K562 (cell line): Measurements from ENCODE around the gene CAPZA1. TPM values are rescaled to one million over a fixed set of nuclear protein-coding genes. Genes with fewer than 3 reads are reported as not detected.

ENCODE experiments used
- ATF4 ChIP-seq: fragments of 450-650 bp; formaldehyde crosslinking; IDR thresholded peaks from 2 replicates; pipeline ENCODE4 v1.4.0; 2022; ENCODE audit warnings: mild to moderate bottlenecking, moderate library complexity
- ATF7 ChIP-seq: fragments of 450-650 bp; IDR thresholded peaks from 2 replicates; pipeline ENCODE4 v1.7.1; 2014; ENCODE audit warnings: mild to moderate bottlenecking, moderate library complexity
- BRF1 ChIP-seq: IDR thresholded peaks from 3 replicates; pipeline ENCODE4 v1.6.1; 2011; ENCODE audit warnings: borderline replicate concordance, mild to moderate bottlenecking; ENCODE audit not compliant: insufficient read length; ENCODE audit errors: extremely low read depth
- CCNT2 ChIP-seq: IDR thresholded peaks from 2 replicates; pipeline ENCODE4 v1.6.1; 2011; ENCODE audit warnings: borderline replicate concordance, low read depth, mild to moderate bottlenecking, moderate library complexity, mixed read lengths, low read length; ENCODE audit not compliant: insufficient read length; ENCODE audit errors: extremely low read depth
- FOXP1 ChIP-seq: sonication (generic); formaldehyde crosslinking; IDR thresholded peaks from 2 replicates; pipeline ENCODE4 v1.8.0; 2022; ENCODE audit warnings: mild to moderate bottlenecking, missing genetic modification reagents
- GABPA ChIP-seq: fragments of 200-800 bp; sonication (Bioruptor generic); conservative IDR thresholded peaks from 2 replicates; pipeline ENCODE4 v1.6.1; 2016; ENCODE audit warnings: low read depth, missing genetic modification characterization, missing compliant biosample characterization
- HSF4 ChIP-seq: fragments of 250-450 bp; sonication (Bioruptor Pico); IDR thresholded peaks from 2 replicates; pipeline ENCODE4 v2.1.2; 2022; ENCODE audit warnings: mild to moderate bottlenecking, moderate library complexity, borderline replicate concordance
- KAT7 ChIP-seq: sonication (generic); formaldehyde crosslinking; IDR thresholded peaks from 2 replicates; pipeline ENCODE4 v1.8.0; 2022; ENCODE audit warnings: missing genetic modification reagents, mild to moderate bottlenecking, borderline replicate concordance
- MAFK ChIP-seq: IDR thresholded peaks from 2 replicates; pipeline ENCODE4 v1.6.1; 2011; ENCODE audit warnings: low read length, improper control_type of control experiment
- MEF2D ChIP-seq: conservative IDR thresholded peaks from 2 replicates; pipeline ENCODE4 v1.6.1; 2016; ENCODE audit warnings: low read depth, missing genetic modification characterization, missing compliant biosample characterization
- MYNN ChIP-seq, 2 experiments: sonication (generic); formaldehyde crosslinking in 1 of 2; IDR thresholded peaks; 2 replicates each; pipeline versions ENCODE4 v1.5.0 to v1.6.1; 2016 to 2020; ENCODE audit warnings: antibody characterized with exemption in 1 of 2, missing genetic modification reagents in 1 of 2
- RAD21 ChIP-seq, 2 experiments: fragments of 250-450 bp in 1 of 2; fragments of 450-650 bp in 1 of 2; sonication (Bioruptor Pico) in 1 of 2; formaldehyde crosslinking in 1 of 2; IDR thresholded peaks in 1 of 2; conservative IDR thresholded peaks in 1 of 2; 2 replicates each; pipeline versions ENCODE4 v1.4.0 to v1.8.0; 2020 to 2022; ENCODE audit warnings: mild to moderate bottlenecking in 2 of 2, moderate library complexity in 1 of 2
- RBM15 ChIP-seq: fragments of 200-400 bp; formaldehyde crosslinking; IDR thresholded peaks from 2 replicates; pipeline ENCODE4 v1.6.1; 2018; ENCODE audit warnings: mild to moderate bottlenecking, low read length, moderate library complexity; ENCODE audit not compliant: insufficient read depth
- RCOR1 ChIP-seq, 2 experiments: IDR thresholded peaks; 2 replicates each; pipeline ENCODE4 v1.6.1; 2012; ENCODE audit warnings: low read depth in 2 of 2, low read length in 2 of 2, borderline replicate concordance in 1 of 2, improper control_type of control experiment in 1 of 2
- RFX5 ChIP-seq: IDR thresholded peaks from 2 replicates; pipeline ENCODE4 v1.6.1; 2011; ENCODE audit warnings: low read depth, mild to moderate bottlenecking, improper control_type of control experiment, low read length
- RHOXF2B ChIP-seq: fragments of 250-450 bp; sonication (Bioruptor Pico); conservative IDR thresholded peaks from 2 replicates; pipeline ENCODE4 v1.5.1; 2021
- SMARCB1 ChIP-seq: IDR thresholded peaks from 2 replicates; pipeline ENCODE4 v1.6.1; 2011; ENCODE audit warnings: improper control_type of control experiment, low read depth; ENCODE audit not compliant: insufficient read length
- TAF9B ChIP-seq: fragments of 450-650 bp; IDR thresholded peaks from 2 replicates; pipeline ENCODE4 v1.6.1; 2018; ENCODE audit warnings: mild to moderate bottlenecking; ENCODE audit not compliant: partially characterized antibody
- TBL1XR1 ChIP-seq, 2 experiments: IDR thresholded peaks; 2 replicates each; pipeline ENCODE4 v1.6.1; 2012; ENCODE audit warnings: improper control_type of control experiment in 2 of 2, low read length in 2 of 2, mild to moderate bottlenecking in 1 of 2
- ZBTB26 ChIP-seq: fragments of 450-650 bp; formaldehyde crosslinking; IDR thresholded peaks from 2 replicates; pipeline ENCODE4 v1.4.0; 2022; ENCODE audit warnings: missing genetic modification characterization
- ZNF175 ChIP-seq: fragments of 200-800 bp; sonication (Bioruptor generic); IDR thresholded peaks from 2 replicates; pipeline ENCODE4 v1.6.1; 2016; ENCODE audit warnings: low read depth, mild to moderate bottlenecking, missing genetic modification characterization, missing compliant biosample characterization
- ZNF282 ChIP-seq: sonication (generic); formaldehyde crosslinking; IDR thresholded peaks from 2 replicates; pipeline ENCODE4 v1.8.1; 2023; ENCODE audit warnings: missing genetic modification reagents
- ZNF561 ChIP-seq: fragments of 450-650 bp; formaldehyde crosslinking; conservative IDR thresholded peaks from 2 replicates; pipeline ENCODE4 v1.4.0; 2020; ENCODE audit warnings: mild to moderate bottlenecking, moderate library complexity
- ZNF695 ChIP-seq: fragments of 450-650 bp; formaldehyde crosslinking; IDR thresholded peaks from 2 replicates; pipeline ENCODE4 v1.4.0; 2020; ENCODE audit warnings: mild to moderate bottlenecking, moderate library complexity
- polyA plus RNA-seq, 8 experiments: library from polyadenylated mRNA; depleted of rRNA in 4 of 8; stranded (reverse) in 5 of 8; unstranded in 3 of 8; fragments of >200 nt; fragmentation: Nextera tagmentation in 2 of 8; fragmentation: Illumina TruSeq in 1 of 8; extraction: Ambion mirVana in 2 of 8; extraction: Trizol in 1 of 8; gene quantifications; 2 replicates each; pipeline versions ENCODE4 v1.2.1 to v1.2.3, GENCODE V29; 2011 to 2014; ENCODE audit warnings: inconsistent platforms in 1 of 8, missing spikeins in 1 of 8
- total RNA-seq, 7 experiments: library from RNA; depleted of rRNA in 6 of 7; stranded (reverse); fragments of >200 nt in 6 of 7; fragmentation: Illumina TruSeq in 2 of 7; extraction: Trizol in 2 of 7; gene quantifications; 2 replicates each; pipeline versions ENCODE4 v1.2.1 to v1.2.3, GENCODE V29; 2011 to 2021; ENCODE audit warnings: low replicate concordance in 1 of 7
- TF ChIP-seq, protein P1 (sequence below): sonication (generic); formaldehyde crosslinking; IDR thresholded peaks from 2 replicates; pipeline ENCODE4 v1.8.0; 2022; ENCODE audit warnings: mild to moderate bottlenecking, missing genetic modification reagents

The CAPZA1 gene
- total and polyA plus RNA-seq, 9 of the 15 experiments (the other 6 are each of a cell fraction or from before 2014, with no cell fraction given): 237 to 1,020 (median 306) TPM

GRCh38 chr1:112700290-112701226 lies 80.9 kb downstream of the CAPZA1 start (continued):
- TF ChIP-seq TBL1XR1 (IDR thresholded peaks at IDR 0.05; ENCODE audit: low read length in 2 of 2) (peak; percentile 64 to 97; a peak in 2 of 4 replicates), HSF4 (CRISPR knock-in tag) (0 out of 2 replicates have a peak, but pooled peaks have one; percentile 12), BRF1 (no peak), GABPA (tag) (peak; percentile 64), ATF4 (CRISPR knock-in tag) (peak; percentile 46), MEF2D (tag) (peak; percentile 100), SMARCB1 (no peak), ATF7 (peak; percentile 99), ZNF282 (no peak), ZBTB26 (peak; percentile 4; the same call in 1 of the 2 replicates), RHOXF2B (no peak), ZNF695 (CRISPR knock-in tag) (no peak), FOXP1 (peak; percentile 93), ZNF175 (CRISPR knock-in tag) (peak; percentile 90; the same call in 1 of the 2 replicates), ZNF561 (CRISPR knock-in tag) (no peak), MAFK (peak; percentile 53), TAF9B (peak; percentile 99), CCNT2 (peak; percentile 92), RCOR1 (IDR thresholded peaks at IDR 0.05; ENCODE audit: borderline replicate concordance in 1 of 2, low read depth in 2 of 2, low read length in 2 of 2) (peak in 1 of 2 experiments; percentile 66; a peak in 2 of 4 replicates), MYNN (IDR thresholded peaks at IDR 0.05) (peak; percentile 94), MYNN (CRISPR knock-in tag; IDR thresholded peaks at IDR 0.05) (no peak), RFX5 (no peak), RAD21 (CRISPR knock-in tag; conservative IDR thresholded peaks at IDR 0.05 in 1 of 2, IDR thresholded peaks at IDR 0.05 in 1 of 2) (no peak; a peak in 2 of 4 replicates), KAT7 (CRISPR knock-in tag) (peak; percentile 47; the same call in 1 of the 2 replicates), RBM15 (no peak)
- TF ChIP-seq, protein P1, sequence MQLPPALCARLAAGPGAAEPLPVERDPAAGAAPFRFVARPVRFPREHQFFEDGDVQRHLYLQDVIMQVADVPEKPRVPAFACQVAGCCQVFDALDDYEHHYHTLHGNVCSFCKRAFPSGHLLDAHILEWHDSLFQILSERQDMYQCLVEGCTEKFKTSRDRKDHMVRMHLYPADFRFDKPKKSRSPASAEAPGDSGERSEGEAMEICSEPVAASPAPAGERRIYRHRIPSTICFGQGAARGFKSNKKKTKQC: no peak; the same call in 1 of the 2 replicates
